HFF-Myc (cell line): ENCODE results near the gene ITIH4.

ENCODE experiments used
- DNase-seq: peaks from one replicate; pipeline ENCODE4 v3.0.0-alpha.2; 2011; ENCODE audit warnings: low read depth; ENCODE audit errors: extremely low read depth
- H3K4me3 ChIP-seq: replicated peaks from 2 replicates; pipeline ENCODE4 v1.5.1; 2011; ENCODE audit warnings: low read depth, mild to moderate bottlenecking, control low read depth, low read length
- CTCF ChIP-seq: IDR thresholded peaks from 2 replicates; pipeline ENCODE4 v1.5.1; 2012; ENCODE audit warnings: mild to moderate bottlenecking, low read depth, low read length, control low read depth; ENCODE audit errors: missing control alignments

The ITIH4 gene

GRCh38 chr3:52819936-52820335, 10.5 kb downstream of the ITIH4 start:
- TF ChIP-seq CTCF: no peak
- no peak for DNase-seq

GRCh38 chr3:52817860-52818259, 12.6 kb downstream of the ITIH4 start:
- no peak for TF ChIP-seq CTCF
- no peak for DNase-seq
- H3K4me3 ChIP-seq: no peak overlapping the region

More at GRCh38 chr3:52819936-52820335, 10.5 kb downstream of the ITIH4 start:
- H3K4me3 ChIP-seq: no peak overlapping the region

GRCh38 chr3:52817221-52817620, 13.3 kb downstream of the ITIH4 start:
- no peak overlapping the region for H3K4me3 ChIP-seq
- no peak for TF ChIP-seq CTCF
- no peak for DNase-seq

DNA sequence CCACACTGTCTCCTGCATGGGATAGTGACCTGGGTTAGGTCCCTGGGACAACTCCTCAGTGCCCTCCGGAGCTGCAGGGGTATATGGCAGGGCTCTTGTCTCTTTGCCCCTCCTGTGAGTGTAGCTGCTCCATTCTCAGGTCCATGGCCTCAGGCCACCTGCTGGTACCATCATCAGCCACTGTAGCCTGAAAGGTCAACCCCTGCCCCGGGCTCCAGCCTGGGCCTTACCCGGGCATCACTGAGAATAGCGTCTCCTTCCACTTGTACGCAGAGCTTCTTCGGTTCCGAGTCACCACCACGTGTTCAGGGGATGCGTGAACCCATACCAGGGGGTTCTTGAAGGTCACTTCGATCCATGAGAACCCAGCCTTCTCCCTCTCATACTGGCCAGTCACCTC, 13.8 kb downstream of the ITIH4 start:
- no peak for DNase-seq
- TF ChIP-seq CTCF: no peak
- no peak overlapping the region for H3K4me3 ChIP-seq

GRCh38 chr3:52816199-52816598, 14.3 kb downstream of the ITIH4 start:
- no peak for DNase-seq
- no peak overlapping the region for H3K4me3 ChIP-seq
- no peak for TF ChIP-seq CTCF

GRCh38 chr3:52813810-52814209, 16.7 kb downstream of the ITIH4 start:
- TF ChIP-seq CTCF: no peak
- DNase-seq: no peak
- H3K4me3 ChIP-seq: no peak overlapping the region

- no peak for TF ChIP-seq CTCF
- no peak for DNase-seq
- no peak overlapping the region for H3K4me3 ChIP-seq
Observed at GRCh38 chr3:52811452-52812011, 18.9 kb downstream of the ITIH4 start.
